Sigmoid colon (tissue), 7 donors: Measurements from ENCODE around the gene OR10V1. TPM values are rescaled to one million over a fixed set of nuclear protein-coding genes. Genes with fewer than 3 reads are reported as not detected.

Experiments used
- DNase-seq: peaks from one replicate; pipeline ENCODE4 v3.0.0-alpha.2; 2019
- H3K27ac ChIP-seq, 4 donors: fragments of 200-600 bp; sonication (generic); one replicate each; pipeline ENCODE4 v1.5.1; 2016 to 2019; ENCODE audit warnings: mild to moderate bottlenecking in 1 of 4
- H3K27me3 ChIP-seq, 3 donors: fragments of 200-600 bp; sonication (generic); one replicate each; pipeline ENCODE4 v1.5.1; 2019; ENCODE audit warnings: mild to moderate bottlenecking in 1 of 3
- H3K36me3 ChIP-seq, 4 donors: fragments of 200-600 bp; sonication (generic); one replicate each; pipeline ENCODE4 v1.5.1; 2016 to 2019
- H3K4me1 ChIP-seq, 4 donors: fragments of 200-600 bp; sonication (generic); one replicate each; pipeline ENCODE4 v1.5.1; 2017 to 2019
- H3K4me3 ChIP-seq, 4 donors: fragments of 200-600 bp; sonication (generic); one replicate each; pipeline ENCODE4 v1.5.1; 2017 to 2019; ENCODE audit warnings: mild to moderate bottlenecking in 2 of 4, moderate library complexity in 1 of 4
- H3K9me3 ChIP-seq, 4 donors: fragments of 200-600 bp in 3 of 4; sonication (generic) in 3 of 4; one replicate each; pipeline versions ENCODE4 v1.5.1 to v1.6.1; 2013 to 2019
- CTCF ChIP-seq, 4 experiments: fragments of 450-650 bp in 3 of 4; fragments of 200-600 bp in 1 of 4; IDR thresholded peaks; one replicate each; pipeline ENCODE4 v1.5.1; 2016 to 2019; ENCODE audit warnings: antibody characterized with exemption in 4 of 4, mild to moderate bottlenecking in 3 of 4, moderate library complexity in 2 of 4
- EP300 ChIP-seq, 4 donors: sonication (generic); formaldehyde crosslinking; IDR thresholded peaks; one replicate each; pipeline ENCODE4 v1.6.1; 2017; ENCODE audit warnings: antibody characterized with exemption in 4 of 4
- POLR2A ChIP-seq, 2 donors: fragments of 450-650 bp; IDR thresholded peaks; one replicate each; pipeline ENCODE4 v1.6.1; 2016; ENCODE audit warnings: antibody characterized with exemption in 2 of 2, mild to moderate bottlenecking in 2 of 2, moderate library complexity in 2 of 2
- POLR2AphosphoS5 ChIP-seq, 4 donors: sonication (generic); formaldehyde crosslinking; IDR thresholded peaks; one replicate each; pipeline ENCODE4 v1.6.1; 2017; ENCODE audit warnings: antibody characterized with exemption in 4 of 4
- WGBS, 2 donors: extraction: QIAGEN DNeasy Blood & Tissue Kit; methylation state at CpG; one replicate each; pipeline ENCODE4 v1.1.7; 2013; 5-methylcytosine and 5-hydroxymethylcytosine counted together
- intact Hi-C: fragments of 100-400 bp; cut with DNase I; formaldehyde crosslinking; loops from one replicate; pipeline ENCODE4 v1.15.1; 2023
- polyA plus RNA-seq, 3 donors: library from polyadenylated mRNA; stranded (reverse); fragments of 200-250 nt; gene quantifications; one replicate each; pipeline ENCODE4 v1.2.3, GENCODE V29; 2013
- total RNA-seq, 4 donors: library from RNA; depleted of rRNA; stranded (reverse); fragments of >200 nt; gene quantifications; one replicate each; pipeline ENCODE4 v1.1.0, GENCODE V29; 2016
- donor health status: healthy with polysubstance abuse.
- donor health status: Bipolar disorder and iron deficiency.
- donor health status: healthy.

The OR10V1 gene
- total and polyA plus RNA-seq, 7 donors, result not detected

DNA sequence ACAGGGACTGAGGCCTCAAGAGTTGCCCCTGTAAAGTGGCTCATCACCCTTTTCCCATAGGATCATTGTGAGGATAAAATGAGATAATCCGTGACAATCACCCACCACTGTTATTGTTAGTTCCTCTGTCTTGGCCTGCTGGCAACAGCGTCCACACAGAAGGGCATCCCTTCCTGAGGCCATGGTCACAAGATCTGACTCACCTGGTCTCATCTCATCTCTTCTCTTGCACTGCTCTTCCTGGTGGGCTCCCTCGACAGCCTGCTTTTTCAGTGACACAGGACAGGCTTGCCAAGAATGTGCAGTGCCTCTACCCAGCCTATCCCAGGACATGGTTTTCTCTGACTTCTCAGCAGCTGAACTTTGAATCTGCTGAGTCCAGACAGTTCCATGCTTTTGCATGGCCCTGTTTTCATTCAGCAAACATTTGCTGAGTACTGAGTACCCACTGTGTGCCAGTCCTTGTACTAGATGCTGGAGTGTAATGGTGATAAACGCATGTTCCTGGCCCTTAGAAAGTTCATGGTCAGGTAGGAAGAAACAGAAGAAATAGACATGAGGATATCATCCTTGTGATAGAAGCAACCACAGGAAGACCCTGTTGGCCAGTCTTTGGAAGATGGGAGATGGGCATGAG lies 44.9 kb upstream of the OR10V1 start:
- H3K36me3 ChIP-seq, result no peaks in the 10 kb centered on the region
- WGBS, 2 donors, result 93 to 95% methylated on average over 4 of the region's 4 CpGs
- intact Hi-C loops, result loop anchor here (10.0 kb wide), 2 partner anchors 144 to 1184 kb away; partner anchors contain the start of genes LPXN, OSBP and ZFP91
- H3K27ac ChIP-seq, result no peak overlapping the region
- H3K9me3 ChIP-seq, result no peaks in the 10 kb centered on the region
- no peak overlapping the region for H3K4me3 ChIP-seq
- H3K27me3 ChIP-seq, result no peaks in the 10 kb centered on the region
- DNase-seq, result no peak
- H3K4me1 ChIP-seq, result peaks cover 0 to 22% (median 16%) of the 10 kb centered on the region in 4 donors
- TF ChIP-seq CTCF (IDR thresholded peaks at IDR 0.05) (no peak), POLR2AphosphoS5 (IDR thresholded peaks at IDR 0.05) (no peak), EP300 (IDR thresholded peaks at IDR 0.05) (no peak), POLR2A (IDR thresholded peaks at IDR 0.05) (no peak)

- Histone ChIP-seq H3K27me3 (no peaks in the 10 kb centered on the region), H3K9me3 (no peaks in the 10 kb centered on the region), H3K4me3 (no peak overlapping the region), H3K36me3 (no peaks in the 10 kb centered on the region), H3K4me1 (peaks cover 0 to 22% (median 16%) of the 10 kb centered on the region in 4 donors), H3K27ac (peak overlapping the region; percentile 86 to 94 (median 91))
- 13 to 32% methylated on average over 4 of the region's 4 CpGs for WGBS, 2 donors
- peak; percentile 74 for DNase-seq
- intact Hi-C loops, result loop anchor here (10.0 kb wide), 2 partner anchors 142 to 1182 kb away; partner anchors contain the start of genes LPXN, OSBP and ZFP91
- TF ChIP-seq POLR2AphosphoS5 (IDR thresholded peaks at IDR 0.05) (peak in 2 of 4 donors; percentile 27 to 44), CTCF (IDR thresholded peaks at IDR 0.05) (no peak)
Observed at GRCh38 chr11:59756845-59757244, 43.2 kb upstream of the OR10V1 start.

DNA sequence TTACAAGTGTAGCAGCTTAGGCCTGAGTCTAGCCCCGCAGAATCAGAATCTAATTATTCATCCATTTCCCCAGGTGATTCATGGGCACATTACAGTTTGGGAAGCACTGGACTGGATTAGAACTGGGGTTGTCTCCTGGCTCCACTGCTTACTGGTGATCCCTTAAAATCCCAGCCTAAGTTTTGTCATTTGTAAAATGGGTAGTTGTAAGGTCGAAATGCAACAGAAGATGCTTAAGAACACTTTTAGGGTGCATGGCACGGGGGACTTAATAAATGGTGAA lies 42.9 kb upstream of the OR10V1 start:
- peak overlapping the region; percentile 86 to 94 (median 91) for H3K27ac ChIP-seq
- no peaks in the 10 kb centered on the region for H3K27me3 ChIP-seq
- H3K36me3 ChIP-seq, result no peaks in the 10 kb centered on the region
- peak overlapping the region in 1 of 4 donors; percentile 67 for H3K4me3 ChIP-seq
- TF ChIP-seq CTCF (IDR thresholded peaks at IDR 0.05), result no peak
- no peak for TF ChIP-seq POLR2AphosphoS5 (IDR thresholded peaks at IDR 0.05)
- TF ChIP-seq POLR2A (IDR thresholded peaks at IDR 0.05), result no peak
- TF ChIP-seq EP300 (IDR thresholded peaks at IDR 0.05), result no peak
- H3K4me1 ChIP-seq, result peaks cover 0 to 22% (median 16%) of the 10 kb centered on the region in 4 donors
- DNase-seq, result no peak
- no peaks in the 10 kb centered on the region for H3K9me3 ChIP-seq
- intact Hi-C loops, result loop anchor here (10.0 kb wide), 2 partner anchors 142 to 1182 kb away; partner anchors contain the start of genes LPXN, OSBP and ZFP91
- 18 to 48% methylated on average over 3 of the region's 3 CpGs for WGBS, 2 donors

- Histone ChIP-seq H3K4me1 (peaks cover 0 to 22% (median 16%) of the 10 kb centered on the region in 4 donors), H3K27me3 (no peaks in the 10 kb centered on the region), H3K27ac (peak overlapping the region; percentile 86 to 94 (median 91)), H3K4me3 (peak overlapping the region; percentile 67 to 92 (median 76)), H3K9me3 (no peaks in the 10 kb centered on the region), H3K36me3 (no peaks in the 10 kb centered on the region)
- WGBS, 2 donors, result 4 to 8% methylated on average over 23 of the region's 23 CpGs
- intact Hi-C loops, result loop anchor here (1.0 to 10.0 kb wide), 4 partner anchors 55 to 1181 kb away; partner anchors contain the start of genes LPXN, MRPL16, OSBP and PATL1
- DNase-seq, result peak; percentile 90
- TF ChIP-seq CTCF (IDR thresholded peaks at IDR 0.05) (no peak), POLR2A (IDR thresholded peaks at IDR 0.05) (peak in 1 of 2 donors; percentile 11), EP300 (IDR thresholded peaks at IDR 0.05) (peak in 1 of 4 donors; percentile 47), POLR2AphosphoS5 (IDR thresholded peaks at IDR 0.05) (peak; percentile 59 to 76 (median 68))
Observed at GRCh38 chr11:59755701-59756557, 42.3 kb upstream of the OR10V1 start.
